C4-2B (cell line): ENCODE measurements around the gene KIF27.

Experiments used
- CTCF ChIP-seq: fragments of 450-650 bp; conservative IDR thresholded peaks from 2 replicates; pipeline ENCODE4 v1.5.1; 2017; ENCODE audit warnings: mild to moderate bottlenecking
- ZFX ChIP-seq: fragments of 450-650 bp; IDR thresholded peaks from 2 replicates; pipeline ENCODE4 v1.6.1; 2017

GRCh38 chr9:83919111-83919510 lies 2.1 kb downstream of the KIF27 start:
- TF ChIP-seq CTCF = no peak
- TF ChIP-seq ZFX = no peak
